Large intestine (tissue), 3 donors: ENCODE data around the gene CENPX. TPM values are rescaled to one million over a fixed set of nuclear protein-coding genes. Genes with fewer than 3 reads are reported as not detected.
A peak's percentile ranks its signal among the peaks of the same experiment; 100 is the strongest.

Experiments
- DNase-seq, 2 donors: peaks; one replicate each; pipeline versions ENCODE4 v3.0.0 to v3.0.0-alpha.2; 2013
- H3K27ac ChIP-seq: one replicate; pipeline ENCODE4 v1.5.1; 2013; ENCODE audit warnings: low read length
- H3K27me3 ChIP-seq: 2 replicates; pipeline ENCODE4 v1.6.1; 2013; ENCODE audit warnings: low read length; ENCODE audit not compliant: control insufficient read depth, insufficient read depth
- H3K36me3 ChIP-seq: 2 replicates; pipeline ENCODE4 v1.6.1; 2013; ENCODE audit warnings: low read length; ENCODE audit not compliant: control insufficient read depth, insufficient read depth
- H3K4me1 ChIP-seq: one replicate; pipeline ENCODE4 v1.6.1; 2013; ENCODE audit warnings: low read length; ENCODE audit not compliant: control insufficient read depth, insufficient read depth
- H3K4me3 ChIP-seq: one replicate; pipeline ENCODE4 v1.5.1; 2013; ENCODE audit warnings: low read length
- H3K9me3 ChIP-seq: one replicate; pipeline ENCODE4 v1.6.1; 2013; ENCODE audit warnings: mild to moderate bottlenecking, low read depth, low read length, moderate library complexity; ENCODE audit not compliant: control insufficient read depth
- WGBS: methylation state at CpG from one replicate; pipeline ENCODE4 v1.1.5; 2013; ENCODE audit warnings: low lambda C conversion rate; ENCODE audit not compliant: insufficient coverage; 5-methylcytosine and 5-hydroxymethylcytosine counted together
- polyA plus RNA-seq: library from polyadenylated mRNA; unstranded; fragments of 120-200 nt; gene quantifications from one replicate; pipeline ENCODE4 v1.2.1, GENCODE V29; 2013

Gene CENPX
- polyA plus RNA-seq, 1 donor: 48.0 TPM

DNA sequence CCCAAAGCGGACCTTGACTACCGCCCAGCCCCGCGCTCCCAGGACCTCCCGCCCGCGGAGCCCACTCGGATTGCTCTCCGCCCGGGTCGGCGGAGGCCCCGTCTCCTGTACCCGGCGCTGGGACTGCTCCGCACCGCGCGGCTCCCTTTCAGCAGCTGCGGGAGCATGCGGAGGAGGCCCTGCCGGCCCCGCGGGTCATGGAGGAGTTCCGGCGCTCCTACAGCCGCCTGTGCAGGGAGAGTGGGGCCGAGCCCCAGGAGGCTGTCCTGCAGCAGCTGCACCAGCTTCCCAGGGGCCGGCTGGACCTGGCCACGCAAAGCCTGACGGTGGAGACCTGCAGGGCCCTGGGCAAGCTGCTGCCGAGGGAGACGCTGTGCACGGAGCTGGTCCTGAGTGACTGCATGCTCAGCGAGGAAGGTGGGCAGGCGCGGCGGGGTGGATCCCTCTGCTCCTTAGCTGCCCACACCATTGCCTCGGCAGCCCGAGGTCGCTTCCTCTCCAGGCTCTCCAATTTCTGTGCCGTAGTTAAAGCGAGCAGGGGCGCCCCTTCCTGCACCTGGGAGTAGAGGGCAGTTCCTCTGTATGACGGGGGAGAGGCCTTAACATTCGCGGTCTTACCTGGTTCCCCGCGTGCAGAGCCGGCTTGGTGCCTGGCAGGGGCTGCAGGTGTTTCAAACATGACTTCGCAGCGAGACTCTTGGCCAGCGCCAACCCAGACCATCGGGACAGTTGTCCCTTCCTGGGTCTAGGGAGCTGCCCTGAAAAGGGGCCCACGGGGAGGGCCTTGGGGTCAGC, 966 bp upstream of the CENPX start:
- Histone ChIP-seq H3K9me3 (no peaks in the 10 kb centered on the region), H3K4me1 (peaks cover 23% of the 10 kb centered on the region), H3K27ac (no peak overlapping the region), H3K36me3 (peaks cover 26% of the 10 kb centered on the region), H3K4me3 (peak overlapping the region; percentile 58), H3K27me3 (no peaks in the 10 kb centered on the region)
- DNase-seq: peak in 1 of 2 donors; percentile 38
- WGBS: no CpG with 5 or more reads among the region's 55 CpGs

DNA sequence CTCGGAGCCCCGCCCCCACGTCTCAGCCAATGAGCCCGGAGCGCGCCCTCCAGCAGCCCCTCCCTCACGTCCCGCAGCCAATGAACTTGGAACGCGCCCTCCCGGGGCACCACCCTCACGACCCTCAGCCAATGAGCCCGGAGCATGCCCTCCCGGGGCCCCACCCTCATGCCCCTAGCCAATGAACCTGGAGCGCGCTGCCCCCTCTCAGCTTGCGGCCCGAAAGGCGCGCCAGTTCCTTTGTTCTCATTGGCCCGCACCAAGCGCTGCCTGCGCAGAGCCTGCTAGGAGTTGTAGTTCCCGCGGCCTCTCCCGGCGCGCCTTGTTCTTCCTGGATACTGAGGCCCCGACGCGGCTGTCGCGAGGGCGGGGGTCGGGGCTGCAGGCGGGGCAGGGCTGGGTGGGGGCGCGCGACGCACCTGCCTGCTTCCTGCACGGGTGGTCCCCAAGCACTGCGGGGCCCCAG, 336 bp upstream of the CENPX start, which contains the start of gene LRRC45:
Gene LRRC45 (plus strand): TSS at position 325 of the 466 bp plus-strand sequence. CDS start 339 bp downstream, outside the sequence.
- H3K4me1 ChIP-seq: peaks cover 23% of the 10 kb centered on the region
- WGBS: no CpG with 5 or more reads among the region's 42 CpGs
- peak; percentile 100 for DNase-seq
- H3K9me3 ChIP-seq: no peaks in the 10 kb centered on the region
- H3K4me3 ChIP-seq: peak within 1 kb of the TSS; percentile 97
- H3K27ac ChIP-seq: no peak within 1 kb of the TSS
- H3K36me3 ChIP-seq: peaks cover 26% of the 10 kb centered on the region
- H3K27me3 ChIP-seq: no peaks in the 10 kb centered on the region

DNA sequence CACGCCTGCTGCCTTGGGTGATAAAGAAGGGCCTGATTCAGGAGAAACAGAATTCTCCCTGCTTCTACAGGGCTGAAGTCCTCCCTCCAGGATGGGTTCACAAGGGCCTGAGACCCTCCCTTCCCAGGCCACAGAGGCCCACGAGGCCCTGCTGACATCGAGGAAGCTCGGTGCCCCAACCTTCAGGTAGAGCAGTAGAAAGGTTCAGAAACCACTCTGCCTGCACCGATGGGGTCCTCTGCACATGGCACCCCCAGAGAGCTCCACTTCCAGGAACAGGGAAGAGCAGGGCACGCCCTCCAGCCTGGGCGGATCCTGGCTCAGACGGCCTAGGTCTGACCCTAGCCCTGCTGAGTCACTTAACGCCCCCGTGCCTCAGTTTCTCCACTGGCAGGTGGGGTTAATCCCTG, 773 bp downstream of the CENPX start:
- H3K4me1 ChIP-seq: peaks cover 23% of the 10 kb centered on the region
- peak overlapping the region; percentile 97 for H3K4me3 ChIP-seq
- peaks cover 22% of the 10 kb centered on the region for H3K36me3 ChIP-seq
- peak in 1 of 2 donors; percentile 22 for DNase-seq
- no peaks in the 10 kb centered on the region for H3K9me3 ChIP-seq
- H3K27ac ChIP-seq: no peak overlapping the region
- WGBS: no CpG with 5 or more reads among the region's 10 CpGs
- H3K27me3 ChIP-seq: no peaks in the 10 kb centered on the region

DNA sequence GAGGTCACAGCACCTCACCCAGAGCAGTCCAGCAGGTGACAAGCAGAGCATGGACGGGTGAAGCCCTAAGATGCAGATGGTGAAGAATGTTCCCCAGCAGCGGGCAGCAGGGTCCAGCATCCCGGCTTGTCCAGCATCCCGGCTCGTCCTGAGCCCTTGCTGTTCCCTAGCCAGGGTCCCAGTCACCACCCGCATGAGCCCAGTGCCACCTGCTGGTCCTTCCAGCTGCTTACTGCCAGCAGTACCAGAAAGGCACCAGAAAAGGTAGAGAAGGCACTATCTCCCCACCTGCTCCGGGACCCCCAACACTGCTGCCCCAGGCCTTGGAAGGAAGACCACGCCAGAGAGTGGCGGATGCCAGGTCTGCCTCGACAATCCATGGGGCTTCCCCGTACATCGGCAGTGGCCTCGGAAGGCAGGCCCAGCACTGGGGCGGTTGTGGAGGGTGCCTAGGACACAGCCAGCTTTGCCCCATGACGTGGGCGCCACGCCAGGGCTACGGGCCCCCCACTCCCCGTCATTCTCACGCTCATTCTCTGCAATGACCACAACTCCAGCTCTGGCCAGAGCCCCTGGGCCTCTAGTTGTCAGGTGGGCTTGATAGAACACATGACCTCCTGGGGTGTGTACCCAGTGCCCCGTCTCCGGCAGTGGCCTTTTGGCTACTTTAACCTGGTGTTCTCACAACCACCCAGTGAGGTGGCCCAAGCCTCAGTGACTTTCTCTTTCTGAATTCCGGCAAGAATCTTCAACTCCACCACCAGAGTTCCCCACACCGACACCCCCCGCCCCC, 1.4 kb downstream of the CENPX start:
- Histone ChIP-seq H3K27me3 (no peaks in the 10 kb centered on the region), H3K4me3 (peak overlapping the region; percentile 97), H3K27ac (no peak overlapping the region), H3K4me1 (peaks cover 23% of the 10 kb centered on the region), H3K9me3 (no peaks in the 10 kb centered on the region), H3K36me3 (peaks cover 20% of the 10 kb centered on the region)
- peak; percentile 53 to 54 for DNase-seq
- WGBS: no CpG with 5 or more reads among the region's 25 CpGs

DNA sequence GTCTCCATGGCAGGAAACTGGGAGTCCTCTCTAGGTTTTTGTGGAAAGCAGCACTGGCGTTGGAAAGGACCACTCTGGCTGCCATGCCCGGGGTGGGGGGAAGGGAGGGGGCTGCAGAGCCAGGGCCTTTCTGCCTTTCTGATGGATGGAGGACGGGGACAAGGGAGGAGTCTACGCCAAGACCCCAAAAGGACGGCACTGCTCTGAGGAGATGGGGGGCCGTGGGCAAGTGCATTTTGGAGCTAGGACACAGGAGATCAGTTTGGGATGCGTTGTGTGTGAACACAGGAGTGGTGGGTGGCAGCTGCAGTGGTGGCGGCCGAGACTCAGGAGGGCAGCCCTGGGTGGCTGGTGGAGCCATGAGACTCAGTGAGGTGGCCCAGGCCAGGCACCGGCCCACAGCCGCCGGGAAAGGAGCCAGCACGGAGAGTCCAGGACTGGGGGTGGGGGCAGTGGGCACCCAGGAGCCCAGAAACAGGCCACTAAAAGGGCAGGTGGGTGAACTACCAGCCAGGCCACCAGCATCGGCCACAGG, 2.0 kb downstream of the CENPX start:
- Histone ChIP-seq H3K9me3 (no peaks in the 10 kb centered on the region), H3K27ac (no peak overlapping the region), H3K36me3 (peaks cover 16% of the 10 kb centered on the region), H3K4me3 (no peak overlapping the region), H3K27me3 (no peaks in the 10 kb centered on the region), H3K4me1 (peaks cover 23% of the 10 kb centered on the region)
- no peak for DNase-seq
- no CpG with 5 or more reads among the region's 14 CpGs for WGBS

DNA sequence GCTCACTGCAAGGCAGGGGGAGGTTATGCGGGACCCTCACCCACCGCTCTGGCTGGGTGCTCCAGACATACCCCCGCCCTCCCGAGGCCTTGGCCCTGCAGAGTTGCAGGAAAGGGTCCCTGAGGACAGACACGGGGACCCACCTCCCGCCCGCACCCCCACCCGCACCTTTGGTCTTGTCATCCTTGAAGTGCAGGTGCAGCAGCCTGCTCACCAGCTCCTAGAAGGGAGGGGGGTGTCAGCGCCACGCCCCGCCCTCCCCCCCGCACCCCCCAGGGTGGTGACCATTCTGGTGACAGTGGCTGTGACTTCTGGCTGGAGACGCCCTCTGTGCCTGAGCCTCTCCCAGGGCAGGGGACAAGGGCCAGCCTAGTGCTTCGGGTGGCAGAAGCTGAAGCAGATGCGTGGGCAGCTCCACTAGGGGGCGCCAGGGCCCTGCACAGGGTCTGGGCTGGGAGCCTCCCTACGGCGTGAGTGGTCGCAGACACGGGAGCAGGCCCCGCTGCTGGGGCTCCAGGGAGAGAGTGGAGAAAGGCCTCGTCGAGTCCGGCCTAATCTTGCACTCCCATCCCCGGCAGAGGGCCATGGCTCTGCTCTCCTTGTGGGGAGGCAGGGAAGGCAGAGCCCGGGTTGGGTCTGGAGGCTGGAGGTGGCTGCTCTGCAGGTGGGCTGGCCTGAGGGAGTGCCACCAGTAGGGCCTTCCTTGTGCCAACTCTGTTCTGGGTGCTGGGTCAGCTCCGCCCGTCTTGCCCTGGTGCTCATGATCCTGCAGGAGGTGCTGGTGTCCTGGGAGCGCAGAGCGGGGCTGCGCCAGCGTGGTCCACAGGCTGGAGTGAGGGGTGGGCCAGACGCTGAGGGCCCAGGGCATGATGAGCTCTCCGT, 2.7 kb downstream of the CENPX start:
- peak in 1 of 2 donors; percentile 41 for DNase-seq
- H3K4me1 ChIP-seq: peaks cover 23% of the 10 kb centered on the region
- peaks cover 16% of the 10 kb centered on the region for H3K36me3 ChIP-seq
- H3K9me3 ChIP-seq: no peaks in the 10 kb centered on the region
- H3K4me3 ChIP-seq: no peak overlapping the region
- H3K27me3 ChIP-seq: no peaks in the 10 kb centered on the region
- no CpG with 5 or more reads among the region's 34 CpGs for WGBS
- no peak overlapping the region for H3K27ac ChIP-seq

DNA sequence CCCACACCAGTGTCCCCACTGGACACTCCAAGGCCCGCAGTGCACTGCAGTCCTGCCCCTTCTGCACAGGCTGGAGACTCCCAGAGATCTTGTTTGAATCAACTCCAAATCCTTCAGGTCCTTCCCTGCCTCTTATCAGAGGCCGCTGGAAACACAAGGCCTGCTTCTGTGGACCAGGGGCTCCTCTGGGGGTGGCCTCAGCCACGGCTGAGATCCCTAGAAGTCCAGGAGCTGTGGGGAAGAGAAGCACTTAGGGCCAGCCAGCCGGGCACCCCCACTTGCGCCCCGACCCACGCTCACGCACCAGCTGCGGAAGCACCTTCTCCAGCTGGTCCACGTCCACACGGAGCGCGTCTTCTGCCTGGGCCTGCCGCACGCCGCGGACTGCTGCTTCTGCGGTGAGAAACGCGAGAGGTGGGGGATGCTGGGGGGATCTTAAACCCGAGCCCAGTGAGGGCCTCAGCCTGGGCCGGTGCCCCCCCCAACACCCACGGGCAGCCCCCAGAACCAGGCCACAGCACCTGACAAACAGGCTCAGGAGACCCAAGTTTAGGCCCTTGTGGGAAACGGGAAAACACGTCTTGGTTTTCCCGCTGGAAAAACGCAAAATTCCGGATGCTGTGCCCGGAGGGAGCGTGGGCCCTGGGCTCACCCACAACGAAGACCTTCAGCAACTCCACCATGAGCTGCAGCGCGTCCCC, 3.5 kb downstream of the CENPX start:
- no CpG with 5 or more reads among the region's 33 CpGs for WGBS
- no peak overlapping the region for H3K27ac ChIP-seq
- DNase-seq: no peak
- H3K4me1 ChIP-seq: peaks cover 19% of the 10 kb centered on the region
- H3K36me3 ChIP-seq: peaks cover 16% of the 10 kb centered on the region
- no peaks in the 10 kb centered on the region for H3K9me3 ChIP-seq
- H3K27me3 ChIP-seq: no peaks in the 10 kb centered on the region
- H3K4me3 ChIP-seq: no peak overlapping the region

DNA sequence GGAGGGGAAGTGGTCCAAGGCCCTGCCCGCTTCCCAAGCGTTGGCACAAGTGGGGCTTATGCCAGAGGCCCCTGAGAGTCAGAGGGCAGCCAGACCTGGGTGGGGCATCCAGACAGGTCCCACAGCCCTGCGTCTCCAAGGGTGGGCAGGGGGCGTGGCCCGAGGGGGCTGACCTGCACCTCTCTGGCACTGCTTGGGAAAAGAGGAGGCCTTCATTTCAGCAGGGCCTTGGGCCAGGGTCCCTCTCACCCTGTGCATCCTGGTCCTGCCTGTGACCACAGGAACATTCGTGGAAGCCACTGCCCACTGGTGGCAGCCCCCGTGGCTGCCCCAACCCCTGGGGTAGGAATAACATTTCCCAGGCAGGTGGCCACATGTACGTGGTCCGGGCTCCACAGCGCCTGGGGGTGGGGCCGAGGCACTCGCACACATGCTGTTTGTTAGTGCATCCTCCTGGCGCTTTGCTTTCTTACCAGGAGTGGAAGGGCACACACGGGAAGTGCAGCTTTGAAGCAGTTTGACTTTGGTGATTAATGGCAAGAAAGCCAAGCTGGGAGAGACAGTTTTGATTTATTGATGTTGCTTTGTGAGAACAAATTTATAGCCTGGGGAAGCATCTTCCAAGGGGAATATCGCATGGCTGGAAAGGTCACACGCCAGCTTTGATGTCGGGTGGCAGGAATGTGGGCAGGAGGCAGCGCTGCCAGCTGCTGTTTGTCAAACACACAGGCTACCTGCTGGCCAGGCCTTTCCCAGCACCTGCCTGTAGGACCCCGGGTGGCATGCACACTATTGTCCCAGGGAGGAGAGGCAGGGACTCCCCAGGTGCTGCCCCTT, 4.3 kb downstream of the CENPX start:
- H3K36me3 ChIP-seq: peaks cover 16% of the 10 kb centered on the region
- WGBS: no CpG with 5 or more reads among the region's 19 CpGs
- no peaks in the 10 kb centered on the region for H3K27me3 ChIP-seq
- no peak overlapping the region for H3K4me3 ChIP-seq
- H3K9me3 ChIP-seq: no peaks in the 10 kb centered on the region
- H3K27ac ChIP-seq: no peak overlapping the region
- no peak for DNase-seq
- peaks cover 15% of the 10 kb centered on the region for H3K4me1 ChIP-seq
